ENCODE measurements around the gene NTN4.

Gene NTN4

DNA sequence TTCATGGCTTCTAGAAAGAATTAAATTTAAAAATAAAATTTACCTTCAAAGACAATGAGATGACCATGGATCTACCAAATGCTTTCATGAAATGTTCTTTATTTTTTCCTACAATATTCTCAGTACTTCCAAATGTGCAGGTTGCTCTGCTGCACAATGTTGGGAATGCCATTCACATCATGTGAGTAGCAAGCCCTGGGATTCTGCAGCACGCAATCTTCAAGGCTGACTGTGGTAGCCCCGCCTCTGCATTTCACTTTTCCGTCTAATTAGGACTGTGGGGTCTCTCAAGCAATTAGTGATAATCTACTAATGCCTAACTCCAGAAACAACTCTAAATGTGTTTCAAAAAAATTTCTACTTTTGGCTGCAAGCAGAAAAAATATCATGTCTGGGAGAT is 13.7 kb upstream of the NTN4 start:
- Histone ChIP-seq H3K4ac (ENCODE audit: low read depth, low read length) (no peak overlapping the region), H2BK120ac (ENCODE audit: low read depth, low read length) (no peak overlapping the region), H3K27ac (ENCODE audit: low read depth, low read length) (no peak overlapping the region), H3K4me3 (ENCODE audit: low read length) (no peak overlapping the region), H3K79me2 (ENCODE audit: control insufficient read depth, insufficient read depth, low read length) (no peaks in the 10 kb centered on the region), H3K4me1 (ENCODE audit: control insufficient read depth, low read depth, low read length) (no peaks in the 10 kb centered on the region), H3K79me1 (ENCODE audit: low read length) (no peaks in the 10 kb centered on the region), H3K9ac (ENCODE audit: low read length) (no peak overlapping the region), H3K4me2 (ENCODE audit: low read length) (no peak overlapping the region), H4K8ac (ENCODE audit: low read depth, low read length) (no peak overlapping the region), H3K27me3 (ENCODE audit: insufficient read depth, low read length, poor library complexity) (no peaks in the 10 kb centered on the region), H3K36me3 (ENCODE audit: control insufficient read depth, insufficient read depth, low read length) (no peaks in the 10 kb centered on the region), H2BK5ac (ENCODE audit: low read length) (no peak overlapping the region), H3K18ac (ENCODE audit: low read length) (no peak overlapping the region), H3K23ac (ENCODE audit: low read length) (no peak overlapping the region), H2BK15ac (replicated peaks; ENCODE audit: low read depth) (no peak overlapping the region), H4K5ac (ENCODE audit: low read length) (no peak overlapping the region), H3K56ac (ENCODE audit: low read length) (no peak overlapping the region), H2AK5ac (ENCODE audit: low read length) (no peak overlapping the region)
- DNase-seq = no peak
- WGBS (ENCODE audit: extremely low coverage, insufficient coverage, low lambda C conversion rate) = no CpG with 5 or more reads among the region's 3 CpGs

DNA sequence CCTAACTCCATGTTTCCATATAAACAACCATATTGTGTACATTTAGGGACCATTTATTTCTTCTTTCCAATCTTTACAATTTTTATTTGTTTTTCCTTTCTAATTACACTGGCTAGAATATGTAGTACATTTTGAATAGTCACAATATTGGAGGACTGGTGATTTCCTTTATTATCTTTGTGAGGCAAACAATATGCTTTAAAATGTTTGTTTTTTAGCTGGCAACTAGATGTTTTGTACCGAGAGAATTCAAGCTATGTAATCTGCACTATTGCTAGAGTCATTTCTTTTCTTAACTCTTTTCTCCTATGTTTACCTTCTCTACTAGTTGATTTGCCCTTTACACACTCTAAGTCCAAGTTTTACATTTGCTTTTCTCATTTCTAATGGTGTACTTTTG is 13.3 kb upstream of the NTN4 start:
- no peak overlapping the region for H3K27ac ChIP-seq (ENCODE audit: low read depth, low read length)
- H4K5ac ChIP-seq (ENCODE audit: low read length) = no peak overlapping the region

DNA sequence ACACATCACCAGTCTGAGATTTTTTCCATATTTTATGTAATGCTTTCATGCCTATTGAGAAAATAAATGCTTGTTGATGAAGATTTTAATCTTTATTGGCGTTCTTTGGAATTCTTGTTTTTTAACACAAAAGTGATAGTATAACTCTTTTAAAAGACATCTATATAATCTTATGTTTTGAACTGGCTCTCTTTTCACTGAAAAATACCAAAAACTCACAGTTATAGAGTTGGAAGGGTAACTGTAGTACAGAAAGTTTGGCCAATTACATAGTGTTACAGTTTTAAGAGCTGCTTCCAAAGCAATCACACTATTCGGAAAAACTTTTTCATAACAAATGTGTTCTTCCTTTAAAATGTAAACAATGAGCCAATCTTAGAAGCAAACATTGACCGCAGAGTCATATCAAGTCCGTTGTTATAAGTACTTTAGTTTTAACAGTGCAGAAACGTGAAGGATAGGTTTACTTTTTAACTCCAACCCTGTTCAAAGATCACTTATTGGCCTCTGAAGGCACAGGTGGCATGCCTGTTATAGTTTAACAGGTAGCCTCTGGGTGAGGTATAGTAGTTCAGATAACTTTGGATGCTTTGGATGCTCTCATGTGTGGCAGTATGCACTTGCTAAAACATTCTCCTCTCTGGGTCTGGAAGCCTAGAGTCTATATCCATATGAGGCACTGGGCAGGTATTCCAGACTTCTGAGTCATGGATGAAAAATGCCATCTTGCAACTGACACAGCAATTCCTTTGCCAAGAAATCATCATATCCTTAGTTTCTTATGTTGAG is 12.1 kb upstream of the NTN4 start:
- peak overlapping the region; percentile 60 for H3K18ac ChIP-seq (ENCODE audit: low read length)
- no peaks in the 10 kb centered on the region for H3K4me1 ChIP-seq (ENCODE audit: control insufficient read depth, low read depth, low read length)
- H2BK120ac ChIP-seq (ENCODE audit: low read depth, low read length) = no peak overlapping the region
- H3K27ac ChIP-seq (ENCODE audit: low read depth, low read length) = no peak overlapping the region
- H4K5ac ChIP-seq (ENCODE audit: low read length) = no peak overlapping the region
- H2AK5ac ChIP-seq (ENCODE audit: low read length) = no peak overlapping the region
- DNase-seq = peak; percentile 90
- H3K9ac ChIP-seq (ENCODE audit: low read length) = no peak overlapping the region
- no peaks in the 10 kb centered on the region for H3K36me3 ChIP-seq (ENCODE audit: control insufficient read depth, insufficient read depth, low read length)
- H3K79me1 ChIP-seq (ENCODE audit: low read length) = no peaks in the 10 kb centered on the region
- H3K27me3 ChIP-seq (ENCODE audit: insufficient read depth, low read length, poor library complexity) = no peaks in the 10 kb centered on the region
- no peak overlapping the region for H3K4me2 ChIP-seq (ENCODE audit: low read length)
- no peak overlapping the region for H3K4me3 ChIP-seq (ENCODE audit: low read length)
- no peak overlapping the region for H3K23ac ChIP-seq (ENCODE audit: low read length)
- no peaks in the 10 kb centered on the region for H3K79me2 ChIP-seq (ENCODE audit: control insufficient read depth, insufficient read depth, low read length)
- H3K56ac ChIP-seq (ENCODE audit: low read length) = no peak overlapping the region
- H3K4ac ChIP-seq (ENCODE audit: low read depth, low read length) = no peak overlapping the region
- no peak overlapping the region for H2BK15ac ChIP-seq (replicated peaks; ENCODE audit: low read depth)
- WGBS (ENCODE audit: extremely low coverage, insufficient coverage, low lambda C conversion rate) = no CpG with 5 or more reads among the region's 5 CpGs
- no peak overlapping the region for H4K8ac ChIP-seq (ENCODE audit: low read depth, low read length)
- no peak overlapping the region for H2BK5ac ChIP-seq (ENCODE audit: low read length)

More for the DNA sequence above, 13.3 kb upstream of the NTN4 start:
- Histone ChIP-seq H3K56ac (ENCODE audit: low read length) (no peak overlapping the region), H2BK5ac (ENCODE audit: low read length) (no peak overlapping the region), H4K8ac (ENCODE audit: low read depth, low read length) (no peak overlapping the region), H3K18ac (ENCODE audit: low read length) (no peak overlapping the region), H3K23ac (ENCODE audit: low read length) (no peak overlapping the region), H3K4me1 (ENCODE audit: control insufficient read depth, low read depth, low read length) (no peaks in the 10 kb centered on the region), H3K9ac (ENCODE audit: low read length) (no peak overlapping the region), H3K79me2 (ENCODE audit: control insufficient read depth, insufficient read depth, low read length) (no peaks in the 10 kb centered on the region), H3K4me2 (ENCODE audit: low read length) (no peak overlapping the region), H2BK15ac (replicated peaks; ENCODE audit: low read depth) (no peak overlapping the region), H3K27me3 (ENCODE audit: insufficient read depth, low read length, poor library complexity) (no peaks in the 10 kb centered on the region), H3K4me3 (ENCODE audit: low read length) (no peak overlapping the region), H3K36me3 (ENCODE audit: control insufficient read depth, insufficient read depth, low read length) (no peaks in the 10 kb centered on the region), H3K79me1 (ENCODE audit: low read length) (no peaks in the 10 kb centered on the region), H3K4ac (ENCODE audit: low read depth, low read length) (no peak overlapping the region), H2BK120ac (ENCODE audit: low read depth, low read length) (no peak overlapping the region), H2AK5ac (ENCODE audit: low read length) (no peak overlapping the region)
- WGBS (ENCODE audit: extremely low coverage, insufficient coverage, low lambda C conversion rate) = no CpG with 5 or more reads among the region's 1 CpG
- no peak for DNase-seq

DNA sequence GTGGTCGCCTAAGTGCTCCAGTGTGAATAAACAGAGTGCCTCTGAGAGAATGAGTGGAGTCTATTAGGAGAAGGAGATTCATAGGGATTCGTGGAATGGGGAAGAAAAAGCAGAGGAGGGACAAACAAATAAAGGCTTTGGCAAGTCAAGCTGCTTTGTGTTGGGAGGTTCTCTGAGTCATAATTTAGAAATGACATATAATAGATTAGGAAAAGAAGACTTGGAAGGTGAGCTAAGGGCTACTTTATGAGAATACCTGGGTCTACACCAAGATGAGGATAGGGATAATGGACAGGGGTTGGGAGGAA is 6.4 kb upstream of the NTN4 start:
- Histone ChIP-seq H3K9ac (ENCODE audit: low read length) (no peak overlapping the region), H3K27me3 (ENCODE audit: insufficient read depth, low read length, poor library complexity) (peaks cover under 1% of the 10 kb centered on the region), H2BK15ac (replicated peaks; ENCODE audit: low read depth) (no peak overlapping the region), H2BK120ac (ENCODE audit: low read depth, low read length) (no peak overlapping the region), H3K56ac (ENCODE audit: low read length) (no peak overlapping the region), H3K27ac (ENCODE audit: low read depth, low read length) (no peak overlapping the region), H3K36me3 (ENCODE audit: control insufficient read depth, insufficient read depth, low read length) (no peaks in the 10 kb centered on the region), H3K23ac (ENCODE audit: low read length) (no peak overlapping the region), H4K5ac (ENCODE audit: low read length) (no peak overlapping the region), H3K79me1 (ENCODE audit: low read length) (no peaks in the 10 kb centered on the region), H4K8ac (ENCODE audit: low read depth, low read length) (no peak overlapping the region), H3K79me2 (ENCODE audit: control insufficient read depth, insufficient read depth, low read length) (no peaks in the 10 kb centered on the region), H3K4me2 (ENCODE audit: low read length) (no peak overlapping the region), H2AK5ac (ENCODE audit: low read length) (no peak overlapping the region), H2BK5ac (ENCODE audit: low read length) (no peak overlapping the region), H3K4ac (ENCODE audit: low read depth, low read length) (no peak overlapping the region), H3K4me3 (ENCODE audit: low read length) (no peak overlapping the region), H3K4me1 (ENCODE audit: control insufficient read depth, low read depth, low read length) (no peaks in the 10 kb centered on the region), H3K18ac (ENCODE audit: low read length) (no peak overlapping the region)
- no peak for DNase-seq
- WGBS (ENCODE audit: extremely low coverage, insufficient coverage, low lambda C conversion rate) = no CpG with 5 or more reads among the region's 2 CpGs

DNA sequence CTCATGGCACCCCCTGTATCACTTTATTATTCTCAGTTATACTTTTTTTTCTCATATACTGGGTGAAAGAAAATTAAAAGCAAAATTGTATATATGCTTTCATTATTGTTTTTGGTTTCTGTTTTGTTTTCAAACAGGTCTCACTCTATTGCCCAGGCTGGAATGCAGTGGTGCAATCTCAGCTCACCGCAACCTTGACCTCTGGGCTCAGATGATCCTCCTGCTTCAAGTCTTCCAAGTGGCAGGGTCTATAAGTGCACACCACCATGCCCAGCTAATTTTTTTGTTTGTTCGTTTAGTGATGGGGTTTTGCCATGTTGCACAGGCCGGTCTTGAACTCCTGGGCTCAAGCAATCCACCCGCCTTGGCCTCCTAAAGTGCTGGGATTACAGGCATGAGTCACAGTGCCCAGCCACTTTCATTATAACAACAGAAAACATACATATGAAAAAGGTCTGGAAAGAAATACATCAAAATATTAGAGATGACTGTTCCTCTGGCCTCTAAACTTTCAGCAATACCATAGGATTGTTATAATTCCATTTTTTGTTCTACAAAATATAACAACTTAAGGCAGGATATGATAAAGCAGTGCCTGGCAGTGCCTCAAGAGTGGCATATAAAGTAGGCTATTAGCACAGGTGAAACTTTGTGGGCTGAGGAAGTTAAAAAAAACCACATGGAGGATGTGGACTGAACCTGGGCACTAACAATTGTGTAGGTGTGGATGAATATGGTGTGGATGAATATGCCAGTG is 5.8 kb upstream of the NTN4 start:
- no CpG with 5 or more reads among the region's 4 CpGs for WGBS (ENCODE audit: extremely low coverage, insufficient coverage, low lambda C conversion rate)

More for the DNA sequence above, 5.8 kb upstream of the NTN4 start:
- H3K4ac ChIP-seq (ENCODE audit: low read depth, low read length) = no peak overlapping the region
- no peak overlapping the region for H3K4me2 ChIP-seq (ENCODE audit: low read length)
- H4K5ac ChIP-seq (ENCODE audit: low read length) = no peak overlapping the region
- no peak overlapping the region for H4K8ac ChIP-seq (ENCODE audit: low read depth, low read length)
- H3K18ac ChIP-seq (ENCODE audit: low read length) = no peak overlapping the region
- H2BK5ac ChIP-seq (ENCODE audit: low read length) = no peak overlapping the region
- H3K27me3 ChIP-seq (ENCODE audit: insufficient read depth, low read length, poor library complexity) = peaks cover 3% of the 10 kb centered on the region
- no peaks in the 10 kb centered on the region for H3K79me1 ChIP-seq (ENCODE audit: low read length)
- no peak overlapping the region for H3K4me3 ChIP-seq (ENCODE audit: low read length)
- H2AK5ac ChIP-seq (ENCODE audit: low read length) = no peak overlapping the region
- H3K27ac ChIP-seq (ENCODE audit: low read depth, low read length) = no peak overlapping the region
- H3K36me3 ChIP-seq (ENCODE audit: control insufficient read depth, insufficient read depth, low read length) = no peaks in the 10 kb centered on the region
- H2BK120ac ChIP-seq (ENCODE audit: low read depth, low read length) = no peak overlapping the region
- H3K9ac ChIP-seq (ENCODE audit: low read length) = no peak overlapping the region
- no peak for DNase-seq
- H3K56ac ChIP-seq (ENCODE audit: low read length) = no peak overlapping the region
- H3K79me2 ChIP-seq (ENCODE audit: control insufficient read depth, insufficient read depth, low read length) = no peaks in the 10 kb centered on the region
- H3K23ac ChIP-seq (ENCODE audit: low read length) = no peak overlapping the region
- H3K4me1 ChIP-seq (ENCODE audit: control insufficient read depth, low read depth, low read length) = no peaks in the 10 kb centered on the region
- no peak overlapping the region for H2BK15ac ChIP-seq (replicated peaks; ENCODE audit: low read depth)
